ENCODE measurements around the gene HDAC3. TPM values are rescaled to one million over a fixed set of nuclear protein-coding genes. Genes with fewer than 3 reads are reported as not detected.
A peak's percentile ranks its signal among the peaks of the same experiment; 100 is the strongest.

HDAC3 gene
- total RNA-seq, 4 donors from 2014 or later: 44.2 to 62.7 (median 54.6) TPM

DNA sequence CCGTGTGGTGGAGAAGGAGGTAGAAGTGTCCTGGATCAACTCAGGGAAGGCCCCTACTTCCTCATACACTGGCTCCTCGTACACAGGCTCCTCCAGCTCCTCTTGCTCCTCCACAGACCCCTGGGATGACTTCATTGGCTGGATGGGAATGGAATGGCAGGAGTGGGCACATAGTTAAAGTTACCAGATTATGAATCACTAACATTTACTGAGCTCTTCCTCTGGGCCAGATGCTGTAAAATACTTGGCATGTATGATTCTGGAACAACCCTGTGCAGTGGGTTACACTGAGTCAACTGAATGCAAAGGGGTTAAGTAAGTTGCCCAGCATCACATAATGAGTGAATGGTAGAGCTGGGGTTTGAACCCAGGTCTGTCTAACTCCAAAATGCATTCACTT lies 17.6 kb upstream of the HDAC3 start:
- H3K9me3 ChIP-seq: no peaks in the 10 kb centered on the region
- H3K27me3 ChIP-seq: no peaks in the 10 kb centered on the region
- H3K4me3 ChIP-seq (replicated peaks in 1 of 3): no peak overlapping the region
- intact Hi-C loops (cut with DNase I): no loop called here
- peaks cover 5 to 11% of the 10 kb centered on the region in 2 donors for H3K4me1 ChIP-seq
- no peaks in the 10 kb centered on the region for H3K36me3 ChIP-seq
- no peak overlapping the region for H3K27ac ChIP-seq
- 68 to 72% methylated on average over 2 of the region's 2 CpGs for WGBS, 2 donors
- DNase-seq: no peak
- TF ChIP-seq POLR2A (IDR thresholded peaks at IDR 0.05): no peak
- TF ChIP-seq, protein P1, sequence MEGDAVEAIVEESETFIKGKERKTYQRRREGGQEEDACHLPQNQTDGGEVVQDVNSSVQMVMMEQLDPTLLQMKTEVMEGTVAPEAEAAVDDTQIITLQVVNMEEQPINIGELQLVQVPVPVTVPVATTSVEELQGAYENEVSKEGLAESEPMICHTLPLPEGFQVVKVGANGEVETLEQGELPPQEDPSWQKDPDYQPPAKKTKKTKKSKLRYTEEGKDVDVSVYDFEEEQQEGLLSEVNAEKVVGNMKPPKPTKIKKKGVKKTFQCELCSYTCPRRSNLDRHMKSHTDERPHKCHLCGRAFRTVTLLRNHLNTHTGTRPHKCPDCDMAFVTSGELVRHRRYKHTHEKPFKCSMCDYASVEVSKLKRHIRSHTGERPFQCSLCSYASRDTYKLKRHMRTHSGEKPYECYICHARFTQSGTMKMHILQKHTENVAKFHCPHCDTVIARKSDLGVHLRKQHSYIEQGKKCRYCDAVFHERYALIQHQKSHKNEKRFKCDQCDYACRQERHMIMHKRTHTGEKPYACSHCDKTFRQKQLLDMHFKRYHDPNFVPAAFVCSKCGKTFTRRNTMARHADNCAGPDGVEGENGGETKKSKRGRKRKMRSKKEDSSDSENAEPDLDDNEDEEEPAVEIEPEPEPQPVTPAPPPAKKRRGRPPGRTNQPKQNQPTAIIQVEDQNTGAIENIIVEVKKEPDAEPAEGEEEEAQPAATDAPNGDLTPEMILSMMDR (IDR thresholded peaks at IDR 0.05): no peak

GRCh38 chr5:141651728-141652105 lies 15.1 kb upstream of the HDAC3 start:
- H3K36me3 ChIP-seq: no peaks in the 10 kb centered on the region
- no peaks in the 10 kb centered on the region for H3K9me3 ChIP-seq
- no peaks in the 10 kb centered on the region for H3K27me3 ChIP-seq
- H3K27ac ChIP-seq: no peak overlapping the region
- intact Hi-C loops (cut with DNase I): no loop called here
- peaks cover 5 to 11% of the 10 kb centered on the region in 2 donors for H3K4me1 ChIP-seq
- WGBS, 2 donors: 59 to 60% methylated on average over 9 of the region's 9 CpGs
- peak overlapping the region in 1 of 3 donors; percentile 65 for H3K4me3 ChIP-seq (replicated peaks in 1 of 3)
- no peak for TF ChIP-seq POLR2A (IDR thresholded peaks at IDR 0.05)
- TF ChIP-seq, protein P1 (IDR thresholded peaks at IDR 0.05): no peak
- no peak for DNase-seq

- Histone ChIP-seq H3K4me3 (replicated peaks in 1 of 3) (peak within 1 kb of the TSS in 2 of 3 donors; percentile 65 to 71), H3K4me1 (peaks cover 5 to 11% of the 10 kb centered on the region in 2 donors), H3K36me3 (no peaks in the 10 kb centered on the region), H3K27ac (no peak within 1 kb of the TSS), H3K27me3 (no peaks in the 10 kb centered on the region), H3K9me3 (no peaks in the 10 kb centered on the region)
- TF ChIP-seq, protein P1 (IDR thresholded peaks at IDR 0.05): peak in 1 of 6 experiments; percentile 7
- TF ChIP-seq POLR2A (IDR thresholded peaks at IDR 0.05): peak in 1 of 2 donors; percentile 42
- intact Hi-C loops (cut with DNase I): no loop called here
- peak; percentile 84 to 86 for DNase-seq
- WGBS, 2 donors: 4 to 9% methylated on average over 23 to 31 of the region's 50 CpGs
Observed at GRCh38 chr5:141650851-141651727, 14.4 kb upstream of the HDAC3 start, which contains the start of gene FCHSD1. FCHSD1 (minus strand) TSS chr5:141651418; CDS start chr5:141651368, 50 bp downstream.

GRCh38 chr5:141649972-141650371 lies 13.3 kb upstream of the HDAC3 start:
- TF ChIP-seq, protein P1 (IDR thresholded peaks at IDR 0.05): no peak
- TF ChIP-seq POLR2A (IDR thresholded peaks at IDR 0.05): no peak
- intact Hi-C loops (cut with DNase I): no loop called here
- H3K36me3 ChIP-seq: peaks cover 0 to 5% of the 10 kb centered on the region in 2 donors
- peaks cover 5 to 11% of the 10 kb centered on the region in 2 donors for H3K4me1 ChIP-seq
- no peak for DNase-seq
- no peaks in the 10 kb centered on the region for H3K27me3 ChIP-seq
- no peaks in the 10 kb centered on the region for H3K9me3 ChIP-seq
- no peak overlapping the region for H3K4me3 ChIP-seq (replicated peaks in 1 of 3)
- no peak overlapping the region for H3K27ac ChIP-seq

- Histone ChIP-seq H3K4me1 (peaks cover 5 to 11% of the 10 kb centered on the region in 2 donors), H3K4me3 (replicated peaks in 1 of 3) (no peak overlapping the region), H3K9me3 (no peaks in the 10 kb centered on the region), H3K27ac (no peak overlapping the region), H3K36me3 (peaks cover 0 to 5% of the 10 kb centered on the region in 2 donors), H3K27me3 (no peaks in the 10 kb centered on the region)
- WGBS, 2 donors: 90 to 92% methylated on average over 15 to 17 of the region's 17 CpGs
- DNase-seq: no peak
- TF ChIP-seq, protein P1 (IDR thresholded peaks at IDR 0.05): no peak
- no peak for TF ChIP-seq POLR2A (IDR thresholded peaks at IDR 0.05)
- intact Hi-C loops (cut with DNase I): no loop called here
Observed at GRCh38 chr5:141649056-141649688, 12.5 kb upstream of the HDAC3 start.

All from thyroid gland (tissue), 4 donors.